NCI-H69 (cell line): Measurements from ENCODE around the gene SHISA5.

Experiments used
- DNase-seq: peaks from one replicate; lab custom pipeline; 2025; lab: John Stamatoyannopoulos, UW

SHISA5 gene

DNA sequence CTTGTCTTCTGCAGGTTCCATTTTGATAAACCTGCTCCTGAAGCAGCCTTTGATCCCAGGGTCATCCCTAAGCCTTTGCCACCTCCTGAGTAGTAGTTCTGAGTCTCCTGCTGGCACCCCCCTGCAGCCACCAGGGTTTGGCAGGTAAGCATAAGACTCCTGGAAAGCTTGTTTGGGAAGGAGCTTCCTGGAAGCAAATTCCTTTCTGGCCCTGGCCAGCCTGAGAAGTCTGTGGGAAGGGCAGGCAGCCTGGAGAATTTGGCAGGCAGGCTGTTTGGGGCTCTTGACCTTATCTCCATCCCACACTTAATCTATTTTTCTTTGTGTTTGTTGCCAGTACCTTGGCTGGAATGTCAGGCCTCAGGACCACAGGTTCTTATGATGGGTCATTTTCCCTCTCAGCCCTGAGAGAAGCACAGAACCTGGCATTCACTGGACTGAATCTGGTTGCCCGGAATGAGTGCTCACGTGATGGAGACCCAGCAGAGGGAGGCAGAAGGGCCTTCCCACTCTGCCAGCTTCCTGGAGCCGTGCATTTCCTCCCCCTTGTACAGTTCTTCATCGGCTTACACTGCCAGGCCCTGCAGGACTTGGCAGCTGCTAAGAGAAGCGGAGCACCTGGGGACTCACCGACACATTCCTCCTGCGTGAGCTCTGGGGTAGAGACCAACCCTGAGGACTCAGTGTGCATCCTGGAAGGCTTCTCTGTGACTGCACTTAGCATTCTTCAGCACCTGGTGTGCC is 44.0 kb downstream of the SHISA5 start:
- no peak for DNase-seq

DNA sequence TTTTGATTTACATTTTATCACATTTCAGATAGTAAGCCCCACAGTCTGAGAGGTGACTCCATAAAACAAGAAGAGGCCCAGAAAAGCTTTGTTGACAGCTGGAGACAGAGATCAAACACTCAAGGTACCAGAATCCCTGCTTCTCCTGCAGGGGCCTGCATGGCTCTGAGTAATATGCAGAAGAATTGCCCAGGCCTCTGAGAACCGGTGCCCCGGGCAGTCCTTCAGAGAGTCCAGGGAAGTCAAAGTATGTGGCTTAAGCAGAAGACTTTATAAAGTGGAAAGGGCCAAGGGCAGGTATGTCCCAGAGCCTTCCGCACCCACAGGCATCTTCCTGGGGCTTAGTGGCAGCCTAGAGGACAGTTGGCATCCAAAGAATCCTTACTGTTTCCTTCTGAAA is 44.6 kb downstream of the SHISA5 start:
- no peak for DNase-seq

DNA sequence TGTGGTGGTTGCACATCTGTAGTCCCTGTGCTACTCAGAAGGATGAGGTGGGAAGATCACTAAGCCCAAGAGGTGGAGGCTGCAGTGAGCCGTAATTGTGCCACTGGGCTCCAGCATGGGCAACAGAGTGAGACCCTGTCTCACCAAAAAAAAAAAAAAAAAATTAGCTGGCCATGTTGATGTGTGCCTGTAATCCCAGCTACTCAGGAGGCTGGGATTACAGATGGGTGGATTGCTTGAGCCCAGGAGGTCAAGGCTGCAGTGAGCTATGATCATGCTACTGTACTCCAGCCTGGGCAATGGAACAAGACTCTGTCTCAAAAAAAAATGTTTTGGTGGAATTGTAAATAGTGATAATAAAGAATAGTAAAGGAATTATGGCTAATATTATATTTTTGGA is 47.5 kb downstream of the SHISA5 start:
- no peak for DNase-seq

DNA sequence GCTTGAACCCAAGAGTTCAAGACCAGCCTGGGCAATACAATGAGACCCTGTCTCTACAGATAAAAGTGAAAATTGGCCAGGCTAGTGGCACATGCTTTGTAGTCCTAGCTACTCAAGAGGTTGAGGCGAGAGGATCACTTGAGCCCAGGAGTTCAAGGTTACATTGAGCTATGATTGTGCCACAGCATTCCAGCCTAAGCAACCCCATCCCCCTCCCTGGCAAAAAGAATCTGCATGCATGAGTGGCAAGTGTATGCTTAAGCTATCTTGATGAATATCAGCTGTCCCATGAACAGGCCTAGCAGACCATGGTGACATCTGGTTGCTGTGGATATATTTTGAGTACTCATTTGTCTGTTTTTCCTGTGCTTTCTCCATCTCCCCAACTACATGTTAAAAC is 52.7 kb downstream of the SHISA5 start:
- DNase-seq = no peak

DNA sequence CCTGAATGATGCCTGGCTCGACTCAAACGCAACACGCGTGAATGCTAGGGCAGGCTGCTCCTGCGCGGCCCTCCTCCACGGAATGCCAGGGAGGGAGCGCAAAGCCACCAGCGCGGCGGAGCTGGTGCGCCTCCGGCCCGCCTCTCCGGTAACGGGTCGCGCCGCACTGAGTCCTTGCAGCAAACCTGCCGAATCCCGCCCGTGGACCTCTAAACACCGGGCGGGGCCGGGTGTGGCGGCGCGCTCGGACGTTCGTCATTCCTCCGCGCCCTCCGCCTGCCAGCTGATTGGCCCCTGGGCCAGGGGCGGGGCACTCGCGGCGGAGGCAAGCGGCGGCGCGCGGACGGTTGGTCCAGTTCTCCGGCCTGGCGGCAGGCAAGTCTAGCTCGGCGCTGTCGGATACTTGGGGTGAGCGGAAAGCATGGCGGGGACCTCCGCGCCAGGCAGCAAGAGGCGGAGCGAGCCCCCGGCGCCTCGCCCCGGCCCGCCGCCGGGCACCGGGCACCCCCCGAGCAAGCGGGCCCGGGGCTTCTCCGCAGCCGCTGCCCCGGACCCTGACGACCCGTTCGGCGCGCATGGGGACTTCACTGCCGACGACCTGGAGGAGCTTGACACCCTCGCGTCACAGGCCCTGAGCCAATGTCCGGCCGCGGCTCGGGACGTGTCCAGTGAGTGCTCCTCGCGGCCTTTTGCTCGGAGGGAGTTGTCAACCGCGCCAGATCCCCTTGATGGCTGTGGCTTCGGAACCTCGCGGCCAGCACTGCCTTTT is 57.4 kb downstream of the SHISA5 start, which contains the start of gene ATRIP:
Gene ATRIP, plus strand, starts transcription at position 313 of the 769 bp plus-strand sequence. Its CDS starts 109 bp downstream, at position 422.
- DNase-seq = peak; percentile 91

DNA sequence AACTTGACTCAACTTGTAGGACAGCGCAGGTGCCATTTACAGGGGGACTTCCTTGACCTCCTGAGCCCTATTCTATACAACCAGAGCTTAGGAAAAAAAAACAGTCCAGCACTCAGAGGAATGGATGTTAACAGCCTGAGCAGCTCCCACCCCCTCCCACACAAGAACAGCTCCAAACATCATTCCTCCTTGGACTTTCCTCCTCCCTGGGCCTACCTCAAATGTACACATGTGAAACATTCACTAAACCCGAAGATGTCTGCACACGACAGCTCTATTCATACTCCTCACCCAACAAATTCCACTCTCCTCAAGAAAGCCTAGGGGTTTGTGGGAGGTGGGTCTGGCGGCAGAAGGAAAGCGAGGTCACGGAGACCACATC is 57.9 kb downstream of the SHISA5 start:
- no peak for DNase-seq

DNA sequence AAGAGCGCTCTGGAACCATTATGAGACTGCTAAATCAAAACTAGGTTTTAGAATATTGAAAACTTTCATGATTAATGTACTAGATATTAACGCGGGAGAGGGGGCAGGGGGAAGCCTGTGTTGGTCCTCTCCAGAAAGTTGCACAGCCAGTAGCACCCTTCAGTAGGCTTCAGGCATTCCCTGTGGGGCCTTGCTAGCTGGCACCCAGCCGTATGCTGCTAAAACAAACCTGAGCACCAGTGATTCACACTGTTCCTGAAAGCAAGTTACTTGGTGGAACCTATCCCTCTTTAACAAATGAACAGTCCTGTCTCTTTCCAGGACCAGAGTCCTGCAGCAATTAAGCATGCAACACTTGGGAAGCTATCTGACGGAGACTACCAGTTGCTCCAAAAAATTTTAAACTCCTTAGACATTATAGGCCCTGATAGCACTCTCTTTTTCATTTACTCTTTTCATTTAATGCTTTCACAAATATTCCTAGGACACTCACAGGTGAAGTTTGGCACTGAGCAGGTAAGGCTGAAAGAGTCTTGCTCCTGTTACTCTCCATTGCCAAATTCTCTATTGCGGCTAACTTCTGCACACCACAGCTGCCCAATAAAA is 58.6 kb downstream of the SHISA5 start:
- DNase-seq = no peak

DNA sequence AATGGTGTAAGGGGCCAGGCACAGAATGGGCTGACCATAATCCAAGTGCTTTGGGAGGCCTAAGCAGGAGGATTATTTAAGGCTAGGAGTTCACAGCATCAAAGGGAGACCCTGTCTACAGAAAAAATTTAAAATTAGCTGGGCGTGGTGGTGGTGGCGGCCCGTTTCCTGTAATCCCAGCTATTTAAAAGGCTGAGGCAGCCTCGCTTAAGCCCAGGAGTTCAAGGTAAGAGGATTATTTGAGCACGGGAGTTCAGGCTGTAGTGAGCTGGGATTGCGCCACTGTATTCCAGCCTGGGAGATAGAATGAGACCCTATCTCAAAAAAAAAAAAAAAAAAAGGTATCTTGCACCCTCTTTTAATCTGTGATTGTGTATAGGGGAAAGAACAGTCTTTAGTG is 62.0 kb downstream of the SHISA5 start:
- DNase-seq = no peak

DNA sequence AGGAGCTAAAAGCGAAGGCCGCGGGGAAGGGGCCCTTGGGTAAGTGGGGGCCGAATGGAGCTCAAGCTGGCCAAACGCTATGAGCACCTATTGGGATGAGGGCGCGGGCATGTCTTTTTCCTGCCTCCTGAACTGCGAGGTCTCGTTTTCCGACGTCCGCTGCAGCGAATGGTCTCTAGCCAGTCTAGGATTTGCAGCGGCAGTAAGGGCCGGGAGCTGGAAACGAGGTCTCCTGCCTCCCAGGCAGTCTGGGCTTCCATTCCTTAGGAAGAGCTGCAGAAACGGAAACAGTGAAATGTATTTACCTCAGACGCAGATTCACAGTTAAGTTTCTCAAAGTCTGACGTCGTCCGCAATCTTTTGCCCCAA is 63.4 kb downstream of the SHISA5 start:
- peak; percentile 17 for DNase-seq

DNA sequence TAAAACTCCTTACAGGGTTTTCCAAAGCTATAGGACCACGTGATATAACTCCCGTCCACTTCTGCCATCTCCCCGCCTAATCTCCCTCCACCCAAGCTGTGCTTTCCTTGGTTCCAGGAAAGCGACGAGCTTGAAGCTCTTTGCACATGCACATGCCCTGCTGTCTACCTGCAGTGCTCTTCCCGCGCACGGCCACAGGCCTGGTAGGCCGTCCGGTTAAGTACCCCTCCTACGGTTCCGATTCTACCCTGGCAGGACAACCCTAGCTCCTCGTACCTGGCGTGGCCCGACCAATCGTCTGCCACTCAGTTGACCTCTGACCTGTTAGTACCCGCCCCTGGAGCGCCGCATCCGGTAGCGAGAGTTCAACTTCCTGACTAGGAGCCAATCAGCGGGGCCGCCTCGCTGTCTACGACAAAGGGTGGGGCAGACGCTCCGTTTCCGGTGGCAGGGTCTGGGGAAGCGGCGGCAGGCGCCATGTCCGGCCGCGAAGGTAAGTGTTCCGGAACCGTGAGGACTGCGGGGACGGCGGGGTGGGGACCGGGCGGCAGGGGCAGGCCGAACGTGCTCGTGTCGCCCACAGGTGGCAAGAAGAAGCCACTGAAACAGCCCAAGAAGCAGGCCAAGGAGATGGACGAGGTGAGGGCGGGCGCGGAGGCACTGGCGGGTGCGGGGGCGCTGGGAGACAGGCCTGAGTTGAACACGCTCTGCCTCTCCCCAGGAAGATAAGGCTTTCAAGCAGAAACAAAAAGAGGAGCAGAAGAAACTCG is 64.0 kb downstream of the SHISA5 start, which contains the start of the genes CCDC51 and TMA7:
Gene CCDC51, minus strand, starts transcription at position 300 of the 770 bp plus-strand sequence. CDS start 4,991 bp downstream, outside the sequence.
Gene TMA7, plus strand, starts transcription at position 438 of the 770 bp plus-strand sequence. Its CDS starts 40 bp downstream, at position 478.
- DNase-seq = peak; percentile 96

DNA sequence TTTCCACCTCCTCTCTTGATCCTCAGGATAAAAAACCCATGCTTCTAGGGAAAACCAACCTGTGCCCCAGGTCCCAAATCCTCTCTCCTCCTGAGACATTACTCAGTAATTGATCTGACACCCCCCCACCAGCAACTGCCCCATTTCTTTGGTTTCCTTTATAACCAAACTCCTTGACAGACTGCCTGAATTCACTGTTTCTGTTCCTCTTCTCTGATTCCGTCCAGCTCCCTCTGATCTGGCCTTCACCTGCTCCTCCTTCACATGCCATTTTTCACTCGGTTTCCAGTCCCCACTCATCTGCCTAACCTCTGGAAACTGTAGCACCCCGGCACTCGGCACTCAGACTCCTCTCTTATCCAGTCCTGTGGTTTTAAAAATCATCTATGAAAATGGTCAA is 66.2 kb downstream of the SHISA5 start:
- DNase-seq = no peak

DNA sequence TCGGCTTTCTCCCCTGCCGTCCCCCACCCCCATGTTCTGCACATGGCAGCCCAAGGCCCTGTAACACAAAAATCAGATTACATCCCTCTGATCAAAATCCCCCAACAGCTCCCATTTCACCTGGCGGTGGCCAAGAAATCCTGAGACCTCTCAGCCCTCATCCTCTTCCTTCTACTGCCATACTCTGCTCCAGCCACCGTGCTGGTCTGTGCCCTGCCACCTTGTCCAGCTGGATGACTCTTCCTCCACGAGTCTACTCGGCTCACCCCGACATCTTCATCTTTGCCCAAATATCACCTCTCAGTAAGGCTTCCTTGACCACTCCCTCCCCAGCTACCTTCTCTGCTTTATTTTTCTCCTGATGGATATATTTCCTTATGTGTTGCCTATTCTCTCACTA is 67.1 kb downstream of the SHISA5 start:
- DNase-seq = no peak

DNA sequence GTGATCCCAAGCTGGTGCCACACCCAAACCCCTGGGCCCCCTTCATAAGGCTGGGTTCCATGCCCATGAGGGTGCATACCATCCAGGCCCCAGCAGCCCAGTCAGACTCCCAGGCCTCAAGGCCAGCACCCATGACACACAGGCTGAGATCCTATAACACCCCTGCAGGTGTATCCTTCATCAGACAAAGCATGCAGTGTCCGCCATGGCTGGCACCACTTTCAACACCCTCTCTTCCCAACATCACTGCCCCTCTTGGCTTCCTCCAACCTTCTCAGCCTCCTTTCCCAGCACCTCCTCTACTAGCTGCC is 67.5 kb downstream of the SHISA5 start:
- no peak for DNase-seq

DNA sequence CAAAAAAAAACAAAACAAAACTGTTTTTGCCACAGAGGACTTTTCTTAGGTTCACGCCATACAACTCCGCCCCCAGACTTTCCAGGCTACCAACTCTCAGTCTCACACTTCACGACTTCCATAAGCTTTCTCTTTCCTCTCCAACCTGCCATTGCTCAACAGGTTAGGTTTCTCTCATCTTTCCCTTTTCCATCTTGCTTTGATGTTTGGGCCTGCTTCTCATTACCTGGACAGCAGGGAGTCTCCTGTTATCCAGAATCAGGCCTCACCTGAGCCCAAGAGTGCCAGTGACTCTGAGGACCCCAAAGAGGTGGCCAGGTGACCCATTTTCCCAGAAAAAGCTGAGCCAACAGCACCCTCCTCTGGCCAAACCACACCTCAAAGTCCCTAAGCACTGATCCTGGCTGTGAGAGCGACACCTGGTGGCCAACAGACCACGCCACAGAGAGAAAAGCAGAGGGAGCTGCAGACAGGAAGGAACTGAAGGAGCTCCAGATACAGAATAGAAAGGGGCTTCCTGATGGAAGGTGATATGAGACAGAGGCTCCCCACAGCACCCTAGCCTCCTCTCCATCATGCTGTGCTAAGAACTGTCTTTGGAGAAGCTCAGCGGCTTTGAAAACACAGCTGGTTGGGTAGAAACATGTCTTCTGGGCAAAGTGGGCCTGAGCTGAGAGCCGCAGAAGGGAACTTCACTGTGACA is 68.0 kb downstream of the SHISA5 start:
- peak; percentile 73 for DNase-seq

DNA sequence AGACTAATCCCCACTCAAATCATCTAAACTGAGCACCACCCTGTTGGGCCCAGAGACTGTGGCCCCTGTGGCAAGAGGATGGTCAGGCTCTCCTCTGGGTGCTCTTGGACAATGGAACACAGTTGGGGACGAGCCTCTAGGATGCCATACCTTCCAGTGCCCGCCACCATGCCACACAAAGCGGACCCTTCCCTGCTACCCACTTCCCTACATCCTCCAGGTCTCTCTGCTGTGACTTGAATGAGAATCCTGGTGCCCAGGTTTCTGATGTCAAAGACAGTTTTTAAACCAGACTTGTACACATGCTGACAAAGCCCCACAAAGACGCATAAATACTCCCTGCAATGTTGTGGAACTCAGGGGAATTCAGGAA is 68.8 kb downstream of the SHISA5 start:
- no peak for DNase-seq

DNA sequence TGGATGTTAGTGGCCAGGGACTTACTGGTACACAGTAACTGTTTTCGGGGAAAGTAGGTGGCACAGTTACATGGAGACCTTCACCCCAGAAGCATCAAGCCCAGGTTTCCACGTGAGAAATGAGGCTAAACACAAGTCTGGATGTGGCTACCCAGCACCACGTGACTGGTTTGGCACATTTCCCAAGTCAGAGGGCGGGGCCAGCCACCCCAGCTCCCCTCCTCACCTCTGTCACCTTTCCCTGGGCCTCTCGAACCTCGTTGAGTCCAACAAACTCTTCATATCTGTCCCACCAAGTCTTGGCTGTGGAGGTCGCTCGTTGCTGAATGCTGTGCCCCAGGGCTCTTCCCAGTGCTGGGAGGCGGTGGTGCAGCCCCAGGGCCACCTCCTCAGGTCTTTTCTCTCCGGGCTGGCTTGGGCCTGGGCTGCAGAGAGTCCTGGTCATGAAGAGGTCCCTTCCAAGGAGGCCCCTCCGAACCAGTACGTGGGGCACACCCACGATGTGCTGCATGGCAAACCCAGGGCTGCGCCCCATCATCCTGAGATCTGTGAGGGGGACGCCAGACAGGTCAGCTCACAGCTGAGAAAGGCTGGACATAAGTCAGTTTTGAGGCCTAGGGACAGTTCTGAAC is 69.3 kb downstream of the SHISA5 start:
- no peak for DNase-seq

DNA sequence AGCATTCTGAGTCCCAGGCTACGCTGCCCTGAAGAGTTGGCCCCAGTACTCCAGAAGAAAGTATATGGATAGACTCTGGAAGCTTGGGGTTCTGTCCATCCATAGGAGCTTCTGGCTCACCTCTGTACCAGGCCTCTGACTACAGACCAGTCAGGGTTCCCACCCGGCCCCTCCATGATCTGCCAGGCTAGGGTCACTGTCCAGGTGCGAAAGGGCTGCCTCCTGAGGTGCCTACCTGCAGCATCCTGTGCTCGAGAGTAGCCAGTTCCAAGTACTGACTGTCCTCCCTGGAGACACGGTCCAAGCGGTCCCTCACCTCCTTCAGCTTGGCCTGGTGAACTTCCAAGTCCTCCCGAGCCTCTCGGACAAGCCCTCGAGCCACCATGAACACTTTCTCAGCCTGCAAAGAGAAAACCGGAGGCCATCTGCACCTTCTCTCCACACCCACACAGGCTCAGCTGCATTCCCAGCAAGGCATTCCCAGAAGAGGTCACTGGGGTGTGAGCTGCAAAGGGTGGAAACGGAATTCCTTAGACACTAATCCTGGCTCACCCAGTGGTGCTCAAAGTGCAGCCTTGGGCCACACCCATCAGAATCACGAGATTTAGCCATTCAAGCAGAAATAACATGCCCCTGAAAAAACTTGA is 70.4 kb downstream of the SHISA5 start:
- no peak for DNase-seq

DNA sequence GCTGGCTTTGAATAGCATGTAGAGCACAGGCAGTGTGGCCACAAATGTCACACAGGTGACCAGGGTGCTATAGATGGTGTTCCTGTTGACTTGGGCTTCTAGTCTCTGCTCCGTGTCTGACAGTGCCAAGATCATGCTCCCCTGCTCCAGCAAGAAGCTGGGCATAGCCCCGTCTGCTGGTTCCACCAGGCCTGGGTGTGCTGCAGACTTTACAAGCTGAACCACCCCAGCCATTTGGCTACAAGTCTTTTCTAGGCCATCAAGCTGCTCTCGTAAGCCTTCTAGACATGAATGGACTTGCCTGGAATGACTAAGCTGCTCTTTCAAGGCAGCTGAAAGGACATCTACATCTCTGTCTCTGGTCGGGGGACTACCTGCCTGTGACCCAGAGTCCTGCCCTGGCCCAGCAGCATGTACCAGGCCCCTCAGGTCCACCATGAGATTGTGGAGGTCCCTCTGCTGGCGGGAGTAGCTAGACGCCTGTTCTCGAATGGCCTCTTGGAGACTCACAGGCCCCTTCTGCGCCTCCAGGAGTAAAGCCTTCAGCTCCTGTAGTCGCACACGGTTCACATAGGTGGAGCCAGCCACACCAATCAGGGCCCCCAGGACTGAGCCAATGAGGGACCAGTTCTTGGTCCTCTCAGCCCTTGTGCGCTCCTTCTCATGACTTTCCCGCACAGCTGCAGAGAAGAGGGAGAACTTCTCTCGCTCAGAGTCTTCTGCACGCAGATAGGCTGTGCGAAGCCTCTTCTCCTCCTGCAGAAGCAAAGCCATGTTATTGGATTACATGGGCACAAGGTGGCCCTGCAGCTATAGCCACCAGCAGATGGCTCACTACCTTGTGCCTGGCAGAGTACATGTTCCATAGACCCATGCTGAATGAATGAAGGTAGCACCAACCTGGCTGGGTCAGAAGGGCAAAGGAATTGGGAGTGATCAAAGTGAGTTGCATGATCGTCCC is 71.3 kb downstream of the SHISA5 start:
- no peak for DNase-seq

DNA sequence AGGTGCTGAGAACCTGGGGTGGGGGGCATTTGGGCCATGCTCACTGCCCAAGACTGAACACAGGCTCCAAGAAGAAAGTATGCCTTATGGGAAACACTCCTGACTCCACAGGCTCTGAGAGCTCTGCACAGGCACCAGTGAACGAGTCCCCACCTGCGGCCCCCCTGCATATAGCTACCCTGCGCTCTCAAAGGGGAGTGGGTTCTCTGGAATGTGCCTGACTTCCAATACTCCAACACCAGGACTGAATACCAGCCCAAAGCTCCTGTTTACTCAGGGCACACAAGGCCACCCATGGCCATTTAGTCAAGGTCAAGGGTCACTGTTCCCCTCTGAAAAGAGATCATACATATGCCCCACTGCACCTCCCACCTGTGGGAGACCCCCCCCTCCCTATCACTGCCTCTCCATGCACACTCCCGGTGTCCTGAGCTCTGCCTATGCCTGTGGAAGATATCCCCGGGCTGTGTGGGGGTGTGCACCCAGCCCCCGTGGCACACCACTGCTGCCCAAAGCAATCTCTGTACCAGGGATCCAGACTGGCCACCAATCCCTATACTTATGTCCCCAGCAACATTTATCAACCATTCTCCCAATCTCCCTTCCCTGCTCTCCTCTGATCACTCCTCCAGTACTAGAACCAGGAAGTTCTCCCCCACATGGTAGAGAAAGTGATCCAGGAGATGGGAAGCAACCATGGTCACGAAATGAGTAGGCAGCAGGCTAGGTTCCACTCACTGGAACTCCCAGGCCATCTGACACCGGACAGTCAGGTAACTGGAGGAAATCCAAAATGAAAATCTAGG is 72.5 kb downstream of the SHISA5 start:
- no peak for DNase-seq
